K562 (cell line): ENCODE data around the gene URGCP. TPM values are rescaled to one million over a fixed set of nuclear protein-coding genes. Genes with fewer than 3 reads are reported as not detected.

Experiments used
- BHLHE40 ChIP-seq: IDR thresholded peaks from 2 replicates; pipeline ENCODE4 v1.6.1; 2011; ENCODE audit warnings: low read length, improper control_type of control experiment
- JUNB ChIP-seq: fragments of 450-650 bp; formaldehyde crosslinking; conservative IDR thresholded peaks from 2 replicates; pipeline ENCODE4 v1.4.0; 2020; ENCODE audit warnings: mild to moderate bottlenecking
- SMARCC2 ChIP-seq: fragments of 450-650 bp; IDR thresholded peaks from 2 replicates; pipeline ENCODE4 v1.6.1; 2017; ENCODE audit warnings: antibody characterized with exemption, moderate library complexity, mild to moderate bottlenecking, low read depth
- SNAPC5 ChIP-seq: fragments of 250-450 bp; sonication (Bioruptor Pico); IDR thresholded peaks from 2 replicates; pipeline ENCODE4 v1.8.0; 2021; ENCODE audit warnings: moderate library complexity, mild to moderate bottlenecking, inconsistent platforms
- TCF3 ChIP-seq: sonication (generic); formaldehyde crosslinking; IDR thresholded peaks from 2 replicates; pipeline ENCODE4 v1.4.0; 2020; ENCODE audit warnings: mild to moderate bottlenecking, missing genetic modification reagents
- TEAD2 ChIP-seq: fragments of 450-650 bp; IDR thresholded peaks from 2 replicates; pipeline ENCODE4 v1.6.1; 2016; ENCODE audit warnings: missing genetic modification characterization, control low read depth, missing compliant biosample characterization
- XRCC5 ChIP-seq: fragments of 200-400 bp; formaldehyde crosslinking; IDR thresholded peaks from 2 replicates; pipeline ENCODE4 v1.6.1; 2017; ENCODE audit warnings: low read depth, mild to moderate bottlenecking, low read length
- ZFPM2 ChIP-seq: fragments of 250-450 bp; sonication (Bioruptor Pico); IDR thresholded peaks from 2 replicates; pipeline ENCODE4 v1.5.1; 2022; ENCODE audit warnings: mild to moderate bottlenecking
- ZNF165 ChIP-seq: fragments of 250-450 bp; sonication (Bioruptor Pico); IDR thresholded peaks from 2 replicates; pipeline ENCODE4 v1.4.0; 2020; ENCODE audit warnings: borderline replicate concordance
- polyA plus RNA-seq, 8 experiments: library from polyadenylated mRNA; depleted of rRNA in 4 of 8; stranded (reverse) in 5 of 8; unstranded in 3 of 8; fragments of >200 nt; fragmentation: Nextera tagmentation in 2 of 8; fragmentation: Illumina TruSeq in 1 of 8; extraction: Ambion mirVana in 2 of 8; extraction: Trizol in 1 of 8; gene quantifications; 2 replicates each; pipeline versions ENCODE4 v1.2.1 to v1.2.3, GENCODE V29; 2011 to 2014; ENCODE audit warnings: inconsistent platforms in 1 of 8, missing spikeins in 1 of 8
- total RNA-seq, 7 experiments: library from RNA; depleted of rRNA in 6 of 7; stranded (reverse); fragments of >200 nt in 6 of 7; fragmentation: Illumina TruSeq in 2 of 7; extraction: Trizol in 2 of 7; gene quantifications; 2 replicates each; pipeline versions ENCODE4 v1.2.1 to v1.2.3, GENCODE V29; 2011 to 2021; ENCODE audit warnings: low replicate concordance in 1 of 7
- TF ChIP-seq, protein P1 (sequence below): fragments of 200-600 bp; sonication (generic); IDR thresholded peaks from one replicate; pipeline ENCODE4 v1.6.1; 2012; ENCODE audit warnings: mild to moderate bottlenecking, low read depth, low read length, inconsistent platforms
- TF ChIP-seq, protein P2 (sequence below): sonication (generic); formaldehyde crosslinking; IDR thresholded peaks from 2 replicates; pipeline ENCODE4 v1.4.0; 2020; ENCODE audit warnings: mild to moderate bottlenecking, missing genetic modification reagents
- TF ChIP-seq, protein P3 (sequence below): IDR thresholded peaks from 2 replicates; pipeline ENCODE4 v1.6.1; 2012; ENCODE audit warnings: low read depth, low read length, improper control_type of control experiment, borderline replicate concordance

The URGCP gene
- total and polyA plus RNA-seq, 9 of the 15 experiments (the other 6 are each of a cell fraction or from before 2014, with no cell fraction given) = 1.7 to 25.8 (median 12.5) TPM

DNA sequence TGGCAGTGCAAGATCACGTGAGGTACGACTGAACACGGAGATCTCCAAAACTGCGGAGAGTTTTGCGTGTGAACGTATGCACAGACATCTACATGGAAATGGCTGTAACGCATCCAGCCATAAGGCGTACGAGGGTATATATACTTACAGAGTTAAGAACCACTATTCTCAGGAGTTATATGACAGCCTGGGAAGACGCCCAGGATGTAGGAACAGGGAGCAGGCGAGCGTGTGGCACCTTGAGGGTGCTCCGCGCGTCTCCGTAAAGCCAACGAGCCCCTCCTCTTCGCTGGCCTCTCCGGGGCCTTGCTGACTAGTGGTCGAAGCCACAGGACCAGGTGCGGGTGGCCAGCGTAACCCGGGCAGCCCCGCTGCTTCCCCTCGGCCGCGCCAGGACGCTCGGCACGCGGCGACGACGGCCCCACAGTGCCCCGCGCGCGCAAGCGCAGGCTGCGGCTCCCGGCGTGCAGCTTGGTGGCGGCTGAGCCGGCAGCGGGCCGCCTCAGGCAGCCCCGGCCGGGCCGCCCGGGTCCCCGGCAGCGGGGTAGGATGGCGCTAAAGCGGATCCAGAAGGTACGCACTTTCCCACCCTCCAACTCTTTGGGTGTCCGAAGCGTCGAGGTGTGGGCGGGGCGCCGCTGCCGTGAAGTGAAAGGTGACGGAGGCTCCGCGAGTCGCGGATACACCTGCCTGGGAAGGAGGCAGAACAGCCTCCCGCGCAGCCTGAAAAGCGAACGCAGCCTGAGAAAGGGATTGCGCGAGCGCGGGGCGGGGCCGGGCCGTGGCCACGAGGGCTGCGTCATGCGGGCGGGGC is 19.8 kb upstream of the URGCP start, which contains the start of gene UBE2D4 (continued):
- TF ChIP-seq, protein P1, sequence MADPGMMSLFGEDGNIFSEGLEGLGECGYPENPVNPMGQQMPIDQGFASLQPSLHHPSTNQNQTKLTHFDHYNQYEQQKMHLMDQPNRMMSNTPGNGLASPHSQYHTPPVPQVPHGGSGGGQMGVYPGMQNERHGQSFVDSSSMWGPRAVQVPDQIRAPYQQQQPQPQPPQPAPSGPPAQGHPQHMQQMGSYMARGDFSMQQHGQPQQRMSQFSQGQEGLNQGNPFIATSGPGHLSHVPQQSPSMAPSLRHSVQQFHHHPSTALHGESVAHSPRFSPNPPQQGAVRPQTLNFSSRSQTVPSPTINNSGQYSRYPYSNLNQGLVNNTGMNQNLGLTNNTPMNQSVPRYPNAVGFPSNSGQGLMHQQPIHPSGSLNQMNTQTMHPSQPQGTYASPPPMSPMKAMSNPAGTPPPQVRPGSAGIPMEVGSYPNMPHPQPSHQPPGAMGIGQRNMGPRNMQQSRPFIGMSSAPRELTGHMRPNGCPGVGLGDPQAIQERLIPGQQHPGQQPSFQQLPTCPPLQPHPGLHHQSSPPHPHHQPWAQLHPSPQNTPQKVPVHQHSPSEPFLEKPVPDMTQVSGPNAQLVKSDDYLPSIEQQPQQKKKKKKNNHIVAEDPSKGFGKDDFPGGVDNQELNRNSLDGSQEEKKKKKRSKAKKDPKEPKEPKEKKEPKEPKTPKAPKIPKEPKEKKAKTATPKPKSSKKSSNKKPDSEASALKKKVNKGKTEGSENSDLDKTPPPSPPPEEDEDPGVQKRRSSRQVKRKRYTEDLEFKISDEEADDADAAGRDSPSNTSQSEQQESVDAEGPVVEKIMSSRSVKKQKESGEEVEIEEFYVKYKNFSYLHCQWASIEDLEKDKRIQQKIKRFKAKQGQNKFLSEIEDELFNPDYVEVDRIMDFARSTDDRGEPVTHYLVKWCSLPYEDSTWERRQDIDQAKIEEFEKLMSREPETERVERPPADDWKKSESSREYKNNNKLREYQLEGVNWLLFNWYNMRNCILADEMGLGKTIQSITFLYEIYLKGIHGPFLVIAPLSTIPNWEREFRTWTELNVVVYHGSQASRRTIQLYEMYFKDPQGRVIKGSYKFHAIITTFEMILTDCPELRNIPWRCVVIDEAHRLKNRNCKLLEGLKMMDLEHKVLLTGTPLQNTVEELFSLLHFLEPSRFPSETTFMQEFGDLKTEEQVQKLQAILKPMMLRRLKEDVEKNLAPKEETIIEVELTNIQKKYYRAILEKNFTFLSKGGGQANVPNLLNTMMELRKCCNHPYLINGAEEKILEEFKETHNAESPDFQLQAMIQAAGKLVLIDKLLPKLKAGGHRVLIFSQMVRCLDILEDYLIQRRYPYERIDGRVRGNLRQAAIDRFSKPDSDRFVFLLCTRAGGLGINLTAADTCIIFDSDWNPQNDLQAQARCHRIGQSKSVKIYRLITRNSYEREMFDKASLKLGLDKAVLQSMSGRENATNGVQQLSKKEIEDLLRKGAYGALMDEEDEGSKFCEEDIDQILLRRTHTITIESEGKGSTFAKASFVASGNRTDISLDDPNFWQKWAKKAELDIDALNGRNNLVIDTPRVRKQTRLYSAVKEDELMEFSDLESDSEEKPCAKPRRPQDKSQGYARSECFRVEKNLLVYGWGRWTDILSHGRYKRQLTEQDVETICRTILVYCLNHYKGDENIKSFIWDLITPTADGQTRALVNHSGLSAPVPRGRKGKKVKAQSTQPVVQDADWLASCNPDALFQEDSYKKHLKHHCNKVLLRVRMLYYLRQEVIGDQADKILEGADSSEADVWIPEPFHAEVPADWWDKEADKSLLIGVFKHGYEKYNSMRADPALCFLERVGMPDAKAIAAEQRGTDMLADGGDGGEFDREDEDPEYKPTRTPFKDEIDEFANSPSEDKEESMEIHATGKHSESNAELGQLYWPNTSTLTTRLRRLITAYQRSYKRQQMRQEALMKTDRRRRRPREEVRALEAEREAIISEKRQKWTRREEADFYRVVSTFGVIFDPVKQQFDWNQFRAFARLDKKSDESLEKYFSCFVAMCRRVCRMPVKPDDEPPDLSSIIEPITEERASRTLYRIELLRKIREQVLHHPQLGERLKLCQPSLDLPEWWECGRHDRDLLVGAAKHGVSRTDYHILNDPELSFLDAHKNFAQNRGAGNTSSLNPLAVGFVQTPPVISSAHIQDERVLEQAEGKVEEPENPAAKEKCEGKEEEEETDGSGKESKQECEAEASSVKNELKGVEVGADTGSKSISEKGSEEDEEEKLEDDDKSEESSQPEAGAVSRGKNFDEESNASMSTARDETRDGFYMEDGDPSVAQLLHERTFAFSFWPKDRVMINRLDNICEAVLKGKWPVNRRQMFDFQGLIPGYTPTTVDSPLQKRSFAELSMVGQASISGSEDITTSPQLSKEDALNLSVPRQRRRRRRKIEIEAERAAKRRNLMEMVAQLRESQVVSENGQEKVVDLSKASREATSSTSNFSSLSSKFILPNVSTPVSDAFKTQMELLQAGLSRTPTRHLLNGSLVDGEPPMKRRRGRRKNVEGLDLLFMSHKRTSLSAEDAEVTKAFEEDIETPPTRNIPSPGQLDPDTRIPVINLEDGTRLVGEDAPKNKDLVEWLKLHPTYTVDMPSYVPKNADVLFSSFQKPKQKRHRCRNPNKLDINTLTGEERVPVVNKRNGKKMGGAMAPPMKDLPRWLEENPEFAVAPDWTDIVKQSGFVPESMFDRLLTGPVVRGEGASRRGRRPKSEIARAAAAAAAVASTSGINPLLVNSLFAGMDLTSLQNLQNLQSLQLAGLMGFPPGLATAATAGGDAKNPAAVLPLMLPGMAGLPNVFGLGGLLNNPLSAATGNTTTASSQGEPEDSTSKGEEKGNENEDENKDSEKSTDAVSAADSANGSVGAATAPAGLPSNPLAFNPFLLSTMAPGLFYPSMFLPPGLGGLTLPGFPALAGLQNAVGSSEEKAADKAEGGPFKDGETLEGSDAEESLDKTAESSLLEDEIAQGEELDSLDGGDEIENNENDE = no peak
- TF ChIP-seq, protein P2, sequence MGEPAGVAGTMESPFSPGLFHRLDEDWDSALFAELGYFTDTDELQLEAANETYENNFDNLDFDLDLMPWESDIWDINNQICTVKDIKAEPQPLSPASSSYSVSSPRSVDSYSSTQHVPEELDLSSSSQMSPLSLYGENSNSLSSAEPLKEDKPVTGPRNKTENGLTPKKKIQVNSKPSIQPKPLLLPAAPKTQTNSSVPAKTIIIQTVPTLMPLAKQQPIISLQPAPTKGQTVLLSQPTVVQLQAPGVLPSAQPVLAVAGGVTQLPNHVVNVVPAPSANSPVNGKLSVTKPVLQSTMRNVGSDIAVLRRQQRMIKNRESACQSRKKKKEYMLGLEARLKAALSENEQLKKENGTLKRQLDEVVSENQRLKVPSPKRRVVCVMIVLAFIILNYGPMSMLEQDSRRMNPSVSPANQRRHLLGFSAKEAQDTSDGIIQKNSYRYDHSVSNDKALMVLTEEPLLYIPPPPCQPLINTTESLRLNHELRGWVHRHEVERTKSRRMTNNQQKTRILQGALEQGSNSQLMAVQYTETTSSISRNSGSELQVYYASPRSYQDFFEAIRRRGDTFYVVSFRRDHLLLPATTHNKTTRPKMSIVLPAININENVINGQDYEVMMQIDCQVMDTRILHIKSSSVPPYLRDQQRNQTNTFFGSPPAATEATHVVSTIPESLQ (CRISPR knock-in tag) = peak; percentile 96
- TF ChIP-seq ZNF165 (CRISPR knock-in tag) (no peak), TEAD2 (tag) (no peak), XRCC5 (0 out of 2 replicates have a peak, but pooled peaks have one; percentile 18), SMARCC2 (no peak; the same call in 1 of the 2 replicates), TCF3 (CRISPR knock-in tag) (no peak), SNAPC5 (CRISPR knock-in tag) (no peak), ZFPM2 (CRISPR knock-in tag) (no peak), BHLHE40 (peak; percentile 84), JUNB (CRISPR knock-in tag) (no peak)
- TF ChIP-seq, protein P3, sequence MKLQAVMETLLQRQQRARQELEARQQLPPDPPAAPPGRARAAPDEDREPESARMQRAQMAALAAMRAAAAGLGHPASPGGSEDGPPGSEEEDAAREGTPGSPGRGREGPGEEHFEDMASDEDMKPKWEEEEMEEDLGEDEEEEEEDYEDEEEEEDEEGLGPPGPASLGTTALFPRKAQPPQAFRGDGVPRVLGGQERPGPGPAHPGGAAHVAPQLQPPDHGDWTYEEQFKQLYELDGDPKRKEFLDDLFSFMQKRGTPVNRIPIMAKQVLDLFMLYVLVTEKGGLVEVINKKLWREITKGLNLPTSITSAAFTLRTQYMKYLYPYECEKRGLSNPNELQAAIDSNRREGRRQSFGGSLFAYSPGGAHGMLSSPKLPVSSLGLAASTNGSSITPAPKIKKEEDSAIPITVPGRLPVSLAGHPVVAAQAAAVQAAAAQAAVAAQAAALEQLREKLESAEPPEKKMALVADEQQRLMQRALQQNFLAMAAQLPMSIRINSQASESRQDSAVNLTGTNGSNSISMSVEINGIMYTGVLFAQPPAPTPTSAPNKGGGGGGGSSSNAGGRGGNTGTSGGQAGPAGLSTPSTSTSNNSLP = no peak; the same call in 1 of the 2 replicates
